Activated naive CD8-positive, alpha-beta T cell treated with anti-CD3 and anti-CD28 coated beads, Interleukin-2, amount 50 U/mL, for 24 hours (primary cell): Measurements from ENCODE around the gene GRAP2.

Experiments
- ATAC-seq: fragments of 150-1000 bp; cut with Tn5 transposase; one replicate; pipeline ENCODE4 v1.10.0; 2021
- DNase-seq: peaks from one replicate; pipeline ENCODE4 v3.0.0; 2021
- H3K27ac Mint-ChIP-seq: one replicate; pipeline ENCODE4 v1.8.0; 2021; ENCODE audit warnings: mild to moderate bottlenecking, mixed read lengths
- H3K27me3 Mint-ChIP-seq: one replicate; pipeline ENCODE4 v1.8.0; 2021; ENCODE audit warnings: mixed read lengths
- H3K36me3 Mint-ChIP-seq: one replicate; pipeline ENCODE4 v1.8.0; 2021; ENCODE audit warnings: low read depth, mixed read lengths
- H3K4me1 Mint-ChIP-seq: one replicate; pipeline ENCODE4 v1.8.0; 2021; ENCODE audit warnings: mixed read lengths
- H3K4me3 Mint-ChIP-seq: one replicate; pipeline ENCODE4 v1.8.0; 2021; ENCODE audit warnings: mild to moderate bottlenecking, moderate library complexity, mixed read lengths
- H3K9me3 Mint-ChIP-seq: one replicate; pipeline ENCODE4 v1.8.0; 2021; ENCODE audit warnings: mixed read lengths

The GRAP2 gene

DNA sequence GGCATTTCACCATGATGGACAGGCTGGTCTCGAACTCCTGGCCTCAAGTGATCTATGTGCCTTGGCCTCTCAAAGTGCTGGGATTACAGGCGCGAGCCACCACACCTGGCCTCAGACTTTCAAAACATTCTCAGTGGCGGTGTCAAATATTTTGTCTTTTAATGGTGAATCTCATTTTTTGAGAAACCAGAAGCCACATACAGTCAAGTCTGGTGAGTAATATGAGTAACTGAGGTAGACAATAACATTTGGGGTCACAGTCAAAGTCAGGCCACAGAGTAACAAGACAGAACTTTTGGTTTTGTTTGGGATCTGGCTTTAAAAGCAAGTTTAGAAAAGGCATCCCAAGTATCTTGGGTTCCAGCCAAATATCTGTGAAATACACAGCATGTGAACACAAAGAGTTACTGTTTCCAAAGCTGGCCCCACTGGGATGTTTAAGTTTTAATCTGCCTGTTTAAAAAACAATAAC is 53.7 kb downstream of the GRAP2 start:
- Mint-ChIP-seq H3K27ac (peak overlapping the region; percentile 41), H3K27me3 (no peaks in the 10 kb centered on the region), H3K36me3 (peaks cover 76% of the 10 kb centered on the region), H3K4me3 (no peak overlapping the region), H3K9me3 (no peaks in the 10 kb centered on the region), H3K4me1 (peaks cover 91% of the 10 kb centered on the region)
- ATAC-seq = peak; percentile 44
- DNase-seq = no peak

DNA sequence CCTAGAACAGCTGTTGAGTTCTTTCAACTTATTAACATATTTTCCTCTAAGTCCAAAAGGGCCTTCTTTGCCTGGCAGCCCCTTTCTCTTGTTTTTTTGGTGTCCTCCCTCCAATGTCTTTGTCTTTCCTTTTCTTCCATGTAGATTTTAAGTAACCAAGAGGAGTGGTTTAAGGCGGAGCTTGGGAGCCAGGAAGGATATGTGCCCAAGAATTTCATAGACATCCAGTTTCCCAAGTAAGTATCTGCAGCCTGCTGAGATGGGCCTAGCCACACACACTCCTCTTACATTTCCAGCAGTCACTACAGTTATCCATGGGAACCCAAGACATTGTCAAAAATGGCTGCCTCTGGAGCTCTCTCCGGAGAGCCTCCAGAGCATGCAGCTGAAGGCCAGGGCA is 54.8 kb downstream of the GRAP2 start:
- Mint-ChIP-seq H3K9me3 (no peaks in the 10 kb centered on the region), H3K4me1 (peaks cover 91% of the 10 kb centered on the region), H3K36me3 (peaks cover 74% of the 10 kb centered on the region), H3K27ac (no peak overlapping the region), H3K27me3 (no peaks in the 10 kb centered on the region), H3K4me3 (no peak overlapping the region)
- DNase-seq (no peak), ATAC-seq (no peak)

DNA sequence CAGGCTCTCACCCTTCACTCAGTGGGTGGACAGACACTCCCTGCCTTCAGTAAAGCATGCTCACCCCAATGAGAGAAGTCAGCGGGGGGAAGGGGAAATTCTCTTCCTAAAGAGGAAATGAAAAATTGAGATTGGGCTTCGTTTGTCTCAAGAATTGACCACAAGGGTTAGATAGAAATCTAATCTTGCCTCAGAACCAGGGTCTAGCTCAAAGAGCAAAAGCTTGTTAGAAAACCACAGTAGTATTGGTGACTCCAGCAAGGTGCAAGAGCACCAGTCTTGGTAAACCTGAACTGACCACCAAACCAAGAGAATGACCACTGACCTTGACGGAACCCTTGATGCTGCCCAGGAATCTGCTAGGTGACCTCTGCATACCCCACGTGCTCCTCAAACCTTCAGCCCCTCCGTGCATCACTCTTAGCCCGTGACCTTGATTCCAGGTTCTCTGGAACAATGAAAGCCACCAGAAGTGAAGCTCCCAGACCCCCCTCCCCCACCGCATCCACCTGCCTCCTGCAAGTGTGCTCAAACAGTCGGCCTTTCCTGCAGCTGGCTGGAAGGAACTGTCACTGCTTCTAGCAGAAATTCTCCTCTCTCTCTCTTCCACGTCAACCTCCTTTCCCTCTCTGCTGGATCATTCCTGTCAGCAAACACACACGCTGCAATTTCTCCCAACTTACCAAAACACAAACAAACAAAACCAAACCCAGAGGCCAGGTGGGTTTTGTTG is 56.2 kb downstream of the GRAP2 start:
- Mint-ChIP-seq H3K4me3 (no peak overlapping the region), H3K4me1 (peaks cover 91% of the 10 kb centered on the region), H3K36me3 (peaks cover 77% of the 10 kb centered on the region), H3K9me3 (no peaks in the 10 kb centered on the region), H3K27ac (peak overlapping the region; percentile 7), H3K27me3 (no peaks in the 10 kb centered on the region)
- DNase-seq = no peak
- ATAC-seq = no peak

DNA sequence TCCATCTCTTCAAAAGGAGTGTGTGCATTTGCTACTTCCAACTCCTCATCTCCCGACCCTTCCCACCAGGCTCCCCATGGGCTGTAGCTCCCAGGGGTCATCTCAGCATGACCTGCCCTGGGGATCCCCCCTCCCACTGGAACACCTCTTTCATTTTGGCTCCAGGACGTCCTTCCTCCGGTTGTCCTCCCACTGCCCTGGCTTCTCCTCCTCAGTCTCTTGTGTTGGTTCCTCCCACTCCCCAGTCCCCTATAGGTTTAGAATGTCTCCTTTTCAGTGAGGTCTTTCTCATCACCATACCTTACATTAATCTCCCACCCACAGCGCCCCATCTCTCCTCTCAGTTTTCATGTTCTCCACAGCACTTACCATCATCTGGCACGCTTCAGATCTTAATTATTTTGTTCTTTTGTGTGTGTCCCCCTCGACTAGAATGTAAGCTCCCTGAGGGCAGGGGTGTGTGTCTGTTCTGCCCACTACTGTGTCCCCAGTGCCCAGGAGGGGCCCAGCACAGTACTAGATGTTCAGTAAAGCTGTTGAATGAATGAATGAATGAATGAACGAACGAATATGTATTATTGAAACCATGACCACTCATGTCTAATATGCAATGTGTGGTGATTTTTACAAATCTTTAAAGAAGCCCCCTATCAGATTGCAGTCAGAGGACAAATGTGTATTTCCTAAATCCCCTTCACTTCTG is 57.3 kb downstream of the GRAP2 start:
- H3K27me3 Mint-ChIP-seq = no peaks in the 10 kb centered on the region
- H3K9me3 Mint-ChIP-seq = no peaks in the 10 kb centered on the region
- ATAC-seq = no peak
- H3K4me3 Mint-ChIP-seq = no peak overlapping the region
- H3K36me3 Mint-ChIP-seq = peaks cover 71% of the 10 kb centered on the region
- DNase-seq = no peak
- peaks cover 89% of the 10 kb centered on the region for H3K4me1 Mint-ChIP-seq
- no peak overlapping the region for H3K27ac Mint-ChIP-seq

DNA sequence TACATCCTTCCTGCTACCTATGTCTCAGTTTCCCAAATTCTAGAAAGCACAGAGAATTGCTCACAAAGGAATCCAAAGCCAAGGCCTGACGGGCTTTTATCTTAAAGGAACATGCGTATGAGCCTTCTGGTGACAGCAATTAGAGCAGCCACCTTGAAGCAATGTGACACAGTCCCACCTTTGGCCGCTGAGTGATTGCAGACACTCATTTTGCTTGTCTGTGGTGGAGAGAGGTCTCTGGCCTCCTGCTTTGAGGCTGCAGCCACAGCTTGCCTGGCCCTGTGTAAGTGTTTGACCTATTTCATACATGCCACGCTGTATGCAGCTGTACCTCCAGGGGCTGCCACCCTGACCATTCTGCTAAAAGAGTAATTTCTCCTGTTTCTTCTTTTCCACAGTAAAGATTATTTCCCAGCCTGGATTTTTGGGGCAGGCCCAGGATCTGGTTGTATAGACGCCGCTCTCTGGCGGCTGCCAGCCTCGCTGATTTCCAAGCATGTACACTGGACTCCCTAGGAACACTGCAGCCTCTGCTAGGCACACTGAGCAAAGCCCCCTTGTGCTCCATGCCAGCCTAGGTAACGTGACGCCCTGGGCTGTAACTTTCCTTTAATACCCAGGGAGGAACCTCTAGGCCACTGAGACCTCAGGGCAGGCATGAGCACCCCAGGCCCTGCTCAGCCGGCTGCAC is 58.2 kb downstream of the GRAP2 start:
- no peaks in the 10 kb centered on the region for H3K9me3 Mint-ChIP-seq
- H3K27ac Mint-ChIP-seq = no peak overlapping the region
- DNase-seq (no peak), ATAC-seq (peak; percentile 4)
- H3K4me3 Mint-ChIP-seq = no peak overlapping the region
- no peaks in the 10 kb centered on the region for H3K27me3 Mint-ChIP-seq
- peaks cover 68% of the 10 kb centered on the region for H3K36me3 Mint-ChIP-seq
- peaks cover 87% of the 10 kb centered on the region for H3K4me1 Mint-ChIP-seq

DNA sequence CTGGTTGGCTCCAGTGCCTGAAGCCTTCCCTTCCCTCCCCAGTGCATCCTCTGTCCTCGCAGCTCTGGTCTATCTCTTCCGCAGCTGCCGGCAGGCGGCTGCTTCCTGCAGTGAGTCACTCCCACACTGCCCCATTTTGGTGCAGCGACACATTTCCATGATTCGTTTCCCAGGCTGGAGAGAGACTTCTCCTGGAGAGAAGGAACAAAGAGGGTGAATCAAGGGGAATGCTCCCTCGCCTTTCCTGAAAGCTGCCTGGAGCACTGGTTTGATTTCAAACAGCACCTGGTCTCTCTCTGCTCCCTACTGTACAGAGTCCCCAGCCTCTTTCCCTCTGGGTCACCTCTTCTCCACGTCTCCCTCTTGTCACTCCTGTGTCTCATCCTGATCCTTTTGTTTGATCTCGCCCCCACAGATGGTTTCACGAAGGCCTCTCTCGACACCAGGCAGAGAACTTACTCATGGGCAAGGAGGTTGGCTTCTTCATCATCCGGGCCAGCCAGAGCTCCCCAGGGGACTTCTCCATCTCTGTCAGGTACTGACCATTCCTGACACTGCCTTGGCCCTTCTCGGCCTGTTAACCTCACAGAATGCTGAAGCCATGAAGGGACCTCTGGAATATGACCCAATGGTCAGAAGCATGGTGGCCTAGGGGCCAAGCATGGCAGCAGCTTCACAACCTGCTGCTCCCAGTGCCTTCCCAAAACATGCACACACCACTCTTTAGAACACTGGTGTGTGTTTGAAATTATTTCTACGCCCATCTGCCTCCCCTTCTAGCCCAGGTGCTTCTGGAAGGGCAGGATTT is 59.0 kb downstream of the GRAP2 start, which contains the start of gene TMA7B:
Gene TMA7B (plus strand): TSS at position 758 of the 808 bp plus-strand sequence. CDS start 3,978 bp downstream, outside the sequence.
- H3K36me3 Mint-ChIP-seq = peaks cover 69% of the 10 kb centered on the region
- H3K9me3 Mint-ChIP-seq = no peaks in the 10 kb centered on the region
- ATAC-seq = no peak
- peaks cover 85% of the 10 kb centered on the region for H3K4me1 Mint-ChIP-seq
- peak within 1 kb of the TSS; percentile 55 for H3K4me3 Mint-ChIP-seq
- DNase-seq = peak; percentile 35
- H3K27me3 Mint-ChIP-seq = no peaks in the 10 kb centered on the region
- peak within 1 kb of the TSS; percentile 72 for H3K27ac Mint-ChIP-seq

DNA sequence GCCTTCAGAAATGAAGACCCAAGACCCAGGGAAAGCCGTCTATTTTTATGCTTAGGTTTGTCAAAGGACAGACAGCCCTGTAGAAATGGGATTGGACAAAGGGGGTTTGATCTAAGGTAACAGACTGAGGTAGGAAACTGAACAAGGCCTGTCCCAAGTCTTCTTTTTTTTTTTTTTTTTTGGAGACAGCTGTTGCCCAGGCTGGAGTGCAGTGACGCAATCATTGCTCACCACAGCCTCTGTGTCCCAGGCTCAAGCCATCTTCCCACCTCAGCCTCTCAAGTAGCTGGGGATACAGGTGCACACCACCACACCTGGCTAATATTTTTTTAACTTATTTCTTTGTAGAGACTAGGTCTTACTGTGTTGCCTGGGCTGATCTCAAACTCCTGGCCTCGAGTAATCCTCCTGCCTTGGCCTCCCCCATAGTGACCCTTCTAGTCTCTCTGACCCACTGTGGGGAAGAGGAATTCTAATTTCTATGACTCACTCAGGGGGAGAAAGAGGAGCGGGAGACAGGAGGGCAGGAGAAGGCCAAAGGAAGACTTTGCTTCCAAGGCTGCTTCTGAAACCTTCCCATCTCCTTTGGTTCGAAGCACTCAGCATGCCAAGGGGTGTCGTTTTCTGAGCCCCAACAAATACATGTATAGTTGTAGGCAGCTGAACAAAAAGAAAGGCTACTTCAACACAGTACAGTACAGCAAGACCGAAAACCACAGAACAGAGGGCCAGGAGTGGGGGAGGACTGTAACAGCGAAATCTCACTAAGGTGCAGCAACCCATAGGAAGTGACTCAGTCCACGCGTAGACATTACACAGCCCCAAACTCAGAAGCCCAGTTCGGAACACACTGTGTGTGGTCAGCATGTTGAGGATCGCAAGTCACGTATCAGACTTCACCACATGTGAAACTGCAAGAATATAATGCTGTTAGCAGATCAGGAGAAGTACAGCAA is 60.2 kb downstream of the GRAP2 start:
- H3K36me3 Mint-ChIP-seq = peaks cover 66% of the 10 kb centered on the region
- ATAC-seq (peak; percentile 99), DNase-seq (peak; percentile 66)
- H3K4me3 Mint-ChIP-seq = peak overlapping the region; percentile 55
- H3K27ac Mint-ChIP-seq = peak overlapping the region; percentile 72
- no peaks in the 10 kb centered on the region for H3K9me3 Mint-ChIP-seq
- peaks cover 79% of the 10 kb centered on the region for H3K4me1 Mint-ChIP-seq
- no peaks in the 10 kb centered on the region for H3K27me3 Mint-ChIP-seq

DNA sequence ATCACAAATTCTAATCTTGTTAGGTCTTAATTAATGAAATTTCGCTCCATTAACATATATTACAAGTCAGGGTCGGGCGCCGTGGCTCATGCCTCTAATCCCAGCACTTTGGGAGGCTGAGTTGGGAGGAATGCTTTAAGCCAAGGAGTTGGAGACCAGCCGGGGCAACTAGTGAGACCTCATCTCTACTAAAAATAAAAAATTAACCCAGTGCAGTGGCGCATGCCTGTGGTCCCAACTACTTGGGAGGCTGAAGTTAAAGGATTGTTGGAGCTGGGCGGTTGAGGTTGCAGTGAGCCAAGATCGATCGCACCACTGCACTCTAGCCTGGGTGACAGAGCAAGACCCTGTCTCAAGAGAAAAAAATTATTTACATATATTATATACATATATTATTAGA is 61.2 kb downstream of the GRAP2 start:
- peak overlapping the region; percentile 72 for H3K27ac Mint-ChIP-seq
- H3K36me3 Mint-ChIP-seq = peaks cover 69% of the 10 kb centered on the region
- DNase-seq (no peak), ATAC-seq (no peak)
- H3K4me1 Mint-ChIP-seq = peaks cover 74% of the 10 kb centered on the region
- peak overlapping the region; percentile 55 for H3K4me3 Mint-ChIP-seq
- no peaks in the 10 kb centered on the region for H3K9me3 Mint-ChIP-seq
- no peaks in the 10 kb centered on the region for H3K27me3 Mint-ChIP-seq

DNA sequence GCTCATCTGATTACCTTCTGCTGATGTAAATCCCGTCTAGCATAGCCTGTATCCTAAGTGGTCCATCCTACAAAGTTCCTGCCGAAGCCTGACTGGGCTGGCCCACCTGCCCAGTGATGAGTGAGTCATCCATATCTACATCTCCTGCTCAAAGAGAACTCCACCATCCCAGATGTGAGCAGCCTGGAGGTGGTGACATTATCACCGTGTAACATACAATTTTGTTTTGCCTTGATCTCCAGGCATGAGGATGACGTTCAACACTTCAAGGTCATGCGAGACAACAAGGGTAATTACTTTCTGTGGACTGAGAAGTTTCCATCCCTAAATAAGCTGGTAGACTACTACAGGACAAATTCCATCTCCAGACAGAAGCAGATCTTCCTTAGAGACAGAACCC is 64.9 kb downstream of the GRAP2 start:
- Mint-ChIP-seq H3K27ac (no peak overlapping the region), H3K36me3 (peaks cover 58% of the 10 kb centered on the region)
- DNase-seq = no peak

DNA sequence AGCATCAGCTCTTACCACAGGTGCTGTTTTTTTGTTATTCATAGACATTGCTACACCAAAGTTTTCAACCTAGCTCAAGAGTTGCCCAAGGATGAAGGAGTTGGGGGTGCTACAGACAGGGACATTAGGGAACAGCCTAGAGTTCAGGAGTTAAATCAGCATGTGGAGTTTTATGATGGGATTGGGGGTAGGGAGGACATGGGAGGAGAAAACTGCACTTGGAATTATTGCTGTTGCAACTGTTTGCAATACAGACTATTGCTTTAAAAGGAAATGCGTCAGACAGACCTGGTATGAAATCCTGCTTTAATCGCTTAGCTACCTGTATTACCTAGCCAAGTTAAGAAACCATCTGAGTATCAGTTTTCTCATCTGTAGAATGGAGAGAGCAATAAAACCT is 65.6 kb downstream of the GRAP2 start:
- Mint-ChIP-seq H3K9me3 (no peaks in the 10 kb centered on the region), H3K27me3 (no peaks in the 10 kb centered on the region), H3K36me3 (peaks cover 53% of the 10 kb centered on the region), H3K4me1 (peaks cover 32% of the 10 kb centered on the region), H3K27ac (peak overlapping the region; percentile 26), H3K4me3 (no peak overlapping the region)
- DNase-seq (no peak), ATAC-seq (no peak)

More for the DNA sequence above, 64.9 kb downstream of the GRAP2 start:
- Mint-ChIP-seq H3K4me1 (peaks cover 40% of the 10 kb centered on the region), H3K9me3 (no peaks in the 10 kb centered on the region), H3K4me3 (no peak overlapping the region), H3K27me3 (no peaks in the 10 kb centered on the region)
- ATAC-seq = no peak

DNA sequence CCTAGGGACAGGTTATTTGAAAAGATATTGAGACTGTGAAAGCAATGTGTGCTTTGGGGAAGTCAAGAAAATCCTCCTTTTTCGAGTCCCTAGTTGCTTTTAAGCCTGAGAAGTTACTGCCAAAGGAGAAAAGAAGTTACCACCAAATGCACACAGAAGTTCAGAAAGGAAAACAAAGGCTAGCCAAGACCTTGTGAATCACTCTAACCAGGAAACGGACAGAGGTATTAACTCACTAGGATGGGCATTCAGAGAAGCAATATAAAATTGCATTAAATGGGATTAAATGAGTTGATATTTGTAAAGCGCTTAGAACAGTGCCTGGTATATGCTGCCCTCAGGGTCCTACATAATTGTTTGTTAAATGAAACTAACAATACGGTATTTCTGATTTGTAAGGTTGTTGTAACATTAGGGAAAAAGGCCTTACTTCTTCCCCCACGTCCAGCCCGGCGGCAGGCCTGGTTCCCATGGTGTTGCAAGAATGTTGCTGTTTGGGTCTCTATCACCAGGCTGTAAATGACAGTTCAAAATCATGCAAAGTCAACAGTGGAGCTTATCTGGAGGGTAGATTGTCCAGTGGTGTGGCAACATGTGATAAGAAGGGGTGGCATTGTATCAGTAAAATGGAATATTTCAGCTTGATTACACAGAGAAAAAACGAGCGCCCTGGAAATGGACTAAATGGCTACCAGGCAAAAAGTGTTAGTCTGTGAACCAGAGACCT is 66.4 kb downstream of the GRAP2 start:
- no peak overlapping the region for H3K4me3 Mint-ChIP-seq
- peak overlapping the region; percentile 50 for H3K27ac Mint-ChIP-seq
- H3K4me1 Mint-ChIP-seq = peaks cover 25% of the 10 kb centered on the region
- DNase-seq = no peak
- H3K36me3 Mint-ChIP-seq = peaks cover 54% of the 10 kb centered on the region
- H3K27me3 Mint-ChIP-seq = no peaks in the 10 kb centered on the region
- no peaks in the 10 kb centered on the region for H3K9me3 Mint-ChIP-seq
- ATAC-seq = no peak

DNA sequence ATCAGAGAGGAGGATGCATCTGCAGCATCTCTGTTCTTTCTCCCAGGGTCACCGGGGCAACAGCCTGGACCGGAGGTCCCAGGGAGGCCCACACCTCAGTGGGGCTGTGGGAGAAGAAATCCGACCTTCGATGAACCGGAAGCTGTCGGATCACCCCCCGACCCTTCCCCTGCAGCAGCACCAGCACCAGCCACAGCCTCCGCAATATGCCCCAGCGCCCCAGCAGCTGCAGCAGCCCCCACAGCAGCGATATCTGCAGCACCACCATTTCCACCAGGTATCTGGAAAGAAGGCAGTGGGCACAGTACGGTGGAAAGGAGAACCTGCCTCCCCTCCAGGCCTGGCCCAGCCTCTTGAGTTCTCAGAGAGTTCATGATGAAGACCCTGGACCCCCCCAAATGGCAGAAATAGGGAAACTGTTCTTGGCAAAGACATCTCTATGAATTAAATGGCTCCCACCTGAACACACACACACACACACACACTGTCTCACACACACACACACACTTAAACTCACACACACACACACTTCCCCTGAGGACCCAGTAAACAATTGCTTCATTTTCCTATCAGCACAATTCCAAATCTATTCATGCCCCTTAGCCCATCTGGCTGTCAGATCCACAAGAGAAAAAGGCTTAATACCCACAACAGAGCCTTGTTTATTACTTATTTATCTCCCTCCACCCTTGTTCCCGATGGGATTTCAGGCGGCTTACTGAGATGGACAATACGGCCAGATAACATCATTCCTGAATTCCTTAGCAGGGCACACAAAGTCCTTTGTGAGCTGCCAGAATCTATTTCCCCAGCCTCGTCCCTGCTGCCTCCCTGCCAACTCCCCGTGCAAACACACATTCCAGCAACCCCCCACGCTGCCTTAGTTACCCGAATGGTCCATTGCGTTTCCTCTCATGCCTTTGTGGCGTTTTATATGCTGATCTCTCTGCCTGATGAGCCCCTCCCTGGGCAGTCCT is 67.4 kb downstream of the GRAP2 start:
- Mint-ChIP-seq H3K27me3 (no peaks in the 10 kb centered on the region), H3K4me3 (no peak overlapping the region), H3K4me1 (peaks cover 16% of the 10 kb centered on the region), H3K27ac (no peak overlapping the region), H3K36me3 (peaks cover 53% of the 10 kb centered on the region), H3K9me3 (no peaks in the 10 kb centered on the region)
- DNase-seq (no peak), ATAC-seq (no peak)
